Measurements from ENCODE around the gene MYD88.

MYD88 gene

GRCh38 chr3:38165722-38166387 is 27.4 kb downstream of the MYD88 start:
- peak in 1 of 3 donors; percentile 41 for DNase-seq (ENCODE audit: low read depth in 3 of 3)

GRCh38 chr3:38167591-38167990 is 29.1 kb downstream of the MYD88 start:
- no peak for DNase-seq (ENCODE audit: low read depth in 3 of 3)

- DNase-seq (ENCODE audit: low read depth in 3 of 3) = no peak
These were observed 29.9 kb downstream of the MYD88 start for GRCh38 chr3:38168151-38169026.

- DNase-seq (ENCODE audit: low read depth in 3 of 3) = no peak
These were observed 30.5 kb downstream of the MYD88 start for GRCh38 chr3:38169027-38169317.

GRCh38 chr3:38170722-38171121 is 32.3 kb downstream of the MYD88 start:
- no peak for DNase-seq (ENCODE audit: low read depth in 3 of 3)

- no peak for DNase-seq (ENCODE audit: low read depth in 3 of 3)
These were observed 33.2 kb downstream of the MYD88 start for GRCh38 chr3:38171622-38172021.

GRCh38 chr3:38173834-38174418 is 35.5 kb downstream of the MYD88 start:
- DNase-seq (ENCODE audit: low read depth in 3 of 3) = no peak

- DNase-seq (ENCODE audit: low read depth in 3 of 3) = no peak
These were observed 38.7 kb downstream of the MYD88 start for GRCh38 chr3:38177181-38177580.

- DNase-seq (ENCODE audit: low read depth in 3 of 3) = no peak
These were observed 48.3 kb downstream of the MYD88 start for GRCh38 chr3:38186781-38187180.

GRCh38 chr3:38190481-38190881 is 52.0 kb downstream of the MYD88 start:
- no peak for DNase-seq (ENCODE audit: low read depth in 3 of 3)

Measured in stimulated activated CD4-positive, alpha-beta T cell treated with anti-CD3 and anti-CD28 coated beads, TNF-alpha, amount 100 ng/mL, for 48 hours (primary cell).